GM12874 (cell line): Measurements from ENCODE around the gene AFF3.

ENCODE experiments used
- TF ChIP-seq, protein P1 (sequence below): IDR thresholded peaks from 2 replicates; pipeline ENCODE4 v1.5.1; 2011; ENCODE audit warnings: low read depth, mild to moderate bottlenecking, control low read depth, low read length, moderate library complexity; ENCODE audit not compliant: insufficient read depth

Gene AFF3

DNA sequence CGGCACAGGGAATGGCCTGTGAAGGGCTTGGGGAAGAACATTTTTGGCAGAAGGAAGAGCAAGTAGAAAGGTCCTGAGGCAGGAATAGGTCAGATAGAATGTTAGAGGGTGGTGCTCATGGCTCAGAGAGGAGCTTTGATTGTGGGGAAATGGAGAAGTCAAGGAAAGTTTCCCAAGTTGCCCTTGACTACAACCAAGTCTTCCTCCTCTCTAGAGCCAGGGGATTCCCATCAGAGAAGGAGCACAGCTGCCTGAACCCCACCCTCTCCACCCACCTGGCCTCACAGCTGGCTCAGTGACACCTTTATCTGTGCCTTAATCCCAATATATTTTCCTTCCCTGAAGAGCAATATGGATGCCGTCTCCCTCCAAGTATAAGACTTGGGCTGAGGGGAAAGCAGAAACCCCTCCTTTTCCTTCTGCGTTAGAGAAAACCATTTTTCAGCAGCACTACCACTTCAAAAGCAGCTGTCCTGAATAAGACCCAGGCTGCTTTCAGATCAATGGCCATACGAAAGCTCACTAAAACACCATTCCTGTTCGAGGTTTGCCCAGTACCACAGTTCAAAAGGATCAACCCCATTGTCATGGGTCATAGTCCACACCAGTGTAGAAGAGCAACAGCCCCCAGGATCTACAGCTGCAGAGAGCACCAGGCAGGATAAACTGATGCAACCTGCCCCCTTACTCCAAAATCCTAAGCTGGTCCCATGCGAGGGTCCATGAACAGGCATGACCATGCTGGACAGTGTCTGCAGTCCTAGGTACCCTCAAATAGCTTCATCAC is 199.6 kb downstream of the AFF3 start:
- TF ChIP-seq, protein P1, sequence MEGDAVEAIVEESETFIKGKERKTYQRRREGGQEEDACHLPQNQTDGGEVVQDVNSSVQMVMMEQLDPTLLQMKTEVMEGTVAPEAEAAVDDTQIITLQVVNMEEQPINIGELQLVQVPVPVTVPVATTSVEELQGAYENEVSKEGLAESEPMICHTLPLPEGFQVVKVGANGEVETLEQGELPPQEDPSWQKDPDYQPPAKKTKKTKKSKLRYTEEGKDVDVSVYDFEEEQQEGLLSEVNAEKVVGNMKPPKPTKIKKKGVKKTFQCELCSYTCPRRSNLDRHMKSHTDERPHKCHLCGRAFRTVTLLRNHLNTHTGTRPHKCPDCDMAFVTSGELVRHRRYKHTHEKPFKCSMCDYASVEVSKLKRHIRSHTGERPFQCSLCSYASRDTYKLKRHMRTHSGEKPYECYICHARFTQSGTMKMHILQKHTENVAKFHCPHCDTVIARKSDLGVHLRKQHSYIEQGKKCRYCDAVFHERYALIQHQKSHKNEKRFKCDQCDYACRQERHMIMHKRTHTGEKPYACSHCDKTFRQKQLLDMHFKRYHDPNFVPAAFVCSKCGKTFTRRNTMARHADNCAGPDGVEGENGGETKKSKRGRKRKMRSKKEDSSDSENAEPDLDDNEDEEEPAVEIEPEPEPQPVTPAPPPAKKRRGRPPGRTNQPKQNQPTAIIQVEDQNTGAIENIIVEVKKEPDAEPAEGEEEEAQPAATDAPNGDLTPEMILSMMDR = no peak

DNA sequence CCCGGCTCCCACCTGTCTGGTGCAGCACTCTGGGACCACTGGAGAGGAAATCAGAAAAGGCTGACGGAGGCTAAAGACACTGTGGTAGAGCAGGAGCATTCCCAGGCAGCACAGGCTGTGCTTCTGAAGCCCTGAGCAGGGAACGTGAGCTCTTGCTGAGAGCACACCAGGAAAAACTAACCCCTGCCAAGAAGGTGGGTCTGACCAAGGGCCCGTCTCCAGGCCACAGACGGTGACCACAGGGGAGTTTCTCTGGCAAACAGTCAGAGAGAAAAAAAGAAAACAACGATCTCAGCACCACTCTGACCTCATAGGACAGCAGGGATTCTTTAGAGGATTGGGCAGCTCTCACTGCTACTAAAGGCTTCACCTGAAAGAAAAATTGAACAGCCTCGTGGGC is 201.4 kb downstream of the AFF3 start:
- TF ChIP-seq, protein P1 = no peak

DNA sequence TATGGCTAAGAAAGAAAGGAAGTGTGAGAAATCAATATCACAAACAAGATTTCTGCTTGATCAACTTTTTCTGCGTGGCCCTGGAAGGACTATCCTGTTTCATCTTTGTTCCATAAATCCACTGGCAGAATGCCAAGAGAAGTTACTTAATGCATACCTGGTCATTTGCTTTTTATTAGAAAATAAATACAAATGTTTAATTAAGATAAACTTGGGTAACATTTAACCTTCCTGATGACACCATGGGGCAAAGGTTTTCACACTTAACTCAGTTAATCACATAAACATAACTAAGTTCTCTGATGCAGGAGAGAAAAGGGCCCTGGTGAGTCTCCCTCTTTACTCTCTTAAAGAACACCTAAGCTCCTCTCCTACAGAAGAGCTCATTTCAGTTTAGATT is 203.3 kb downstream of the AFF3 start:
- TF ChIP-seq, protein P1 = no peak

DNA sequence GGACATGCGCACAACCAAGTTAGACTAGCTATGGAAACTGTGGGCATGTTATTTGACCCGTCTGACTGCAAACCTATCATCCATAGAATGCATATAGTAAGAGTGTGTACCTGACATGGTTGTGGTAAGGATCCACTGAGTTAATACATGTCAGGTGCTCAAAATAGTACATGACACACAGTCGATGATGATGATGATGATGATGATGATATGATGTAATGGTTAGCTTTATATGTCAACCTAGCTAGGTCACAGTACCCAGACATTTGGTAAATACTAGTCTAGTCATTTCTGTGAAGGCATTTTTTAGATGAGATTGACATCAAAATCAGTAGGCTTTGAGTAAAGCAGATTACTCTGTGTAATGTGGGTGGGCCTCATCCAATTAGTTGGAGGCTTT is 204.1 kb downstream of the AFF3 start:
- TF ChIP-seq, protein P1 = no peak

DNA sequence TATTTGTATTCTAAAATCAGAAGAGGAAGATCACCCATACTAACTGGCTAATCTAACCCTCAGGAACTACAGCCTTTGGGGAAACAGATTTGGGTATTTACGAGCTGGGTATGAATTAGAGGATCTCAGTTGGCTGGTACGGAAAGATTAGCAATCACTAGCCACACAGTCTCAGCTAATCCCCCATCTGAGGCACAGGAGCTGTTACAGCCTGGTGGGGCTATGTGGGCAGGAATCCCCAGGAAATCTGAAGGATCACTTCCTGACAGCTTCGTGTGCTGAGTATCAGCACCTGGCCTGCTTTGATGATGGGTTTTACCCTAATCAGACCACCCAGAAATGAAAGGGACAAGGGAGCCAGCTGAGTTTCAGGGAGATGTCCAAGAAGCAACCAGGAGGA is 206.3 kb downstream of the AFF3 start:
- TF ChIP-seq, protein P1 = no peak

DNA sequence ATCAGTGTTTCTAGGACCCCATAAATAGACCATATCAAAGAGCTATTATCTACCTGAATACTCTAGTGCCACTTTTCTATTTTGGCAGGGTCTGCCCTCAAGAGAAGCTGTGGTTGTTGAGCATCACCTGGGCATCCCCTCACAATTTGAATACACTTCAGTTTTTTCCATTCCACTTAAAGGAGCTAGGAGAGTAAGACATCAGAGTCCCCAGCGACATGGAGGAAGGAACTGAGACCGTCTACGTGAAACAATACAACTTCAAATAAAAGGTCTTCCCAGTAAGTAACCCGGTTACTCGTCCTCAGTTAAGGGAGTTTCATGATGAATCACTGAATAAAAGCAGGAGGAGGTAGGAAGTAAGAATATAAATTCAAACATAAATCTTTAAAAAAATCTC is 206.7 kb downstream of the AFF3 start:
- TF ChIP-seq, protein P1 = no peak

DNA sequence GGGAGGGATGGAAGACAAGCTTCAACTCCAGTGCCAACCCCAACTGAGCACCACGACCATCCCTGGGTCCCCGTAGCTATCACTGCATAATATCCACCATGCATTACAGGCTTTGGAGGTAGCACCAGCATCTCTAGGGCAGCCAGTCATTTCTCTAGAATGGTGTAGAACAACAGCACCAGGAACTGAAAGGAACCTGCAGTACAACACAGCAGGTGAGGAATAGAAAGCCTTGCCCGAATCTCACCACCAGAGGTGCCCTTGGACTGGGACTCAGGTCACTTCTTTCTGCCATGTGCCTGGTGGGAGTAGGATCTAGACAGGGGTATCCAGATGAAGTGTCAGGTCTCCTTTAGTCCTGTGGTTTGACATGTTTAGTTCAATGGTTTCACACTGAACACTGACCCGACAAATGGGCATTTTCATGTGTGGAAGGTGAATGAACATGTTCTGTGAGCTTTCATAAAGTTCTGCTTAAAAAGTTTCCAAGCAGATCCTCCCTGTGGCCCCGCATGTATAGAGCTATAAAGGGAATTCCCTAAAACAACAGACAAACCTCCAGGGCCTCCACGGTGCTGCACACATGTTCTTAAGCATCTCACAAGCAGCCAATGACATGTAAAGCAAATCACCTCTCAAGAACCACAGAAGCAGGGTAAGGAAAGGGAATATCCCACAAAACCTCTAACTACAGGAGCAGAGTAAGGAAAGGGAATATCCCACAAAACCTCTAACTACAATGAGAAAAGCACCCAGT is 208.3 kb downstream of the AFF3 start:
- TF ChIP-seq, protein P1 = no peak
